IMR-90 (cell line): ENCODE data around the gene FAM131B. TPM values are rescaled to one million over a fixed set of nuclear protein-coding genes. Genes with fewer than 3 reads are reported as not detected.

Experiments
- ATAC-seq: fragments of 200-7000 bp; cut with Tn5 transposase; 2 replicates; pipeline ENCODE4 v1.9.1; 2020; ENCODE audit warnings: low read depth, mild to moderate bottlenecking, moderate library complexity
- BruUV-seq: library from RNA; stranded (reverse); fragments of 400-500 nt; replicated peaks from 2 replicates; lab custom pipeline; 2021; lab: Mats Ljungman, UMichigan
- CTCF ChIA-PET: fragments of 300-600 bp; formaldehyde crosslinking; extraction: SDS; loops from one replicate; lab custom pipeline; 2021; ENCODE audit warnings: antibody characterized with exemption; lab: Yijun Ruan, JAX
- POLR2A ChIA-PET: fragments of 300-600 bp; sonication (Branson Sonifier 250); formaldehyde crosslinking; loops from one replicate; lab custom pipeline; 2022; ENCODE audit warnings: antibody characterized with exemption; ENCODE audit not compliant: unreplicated experiment; lab: Charles Lee
- DNase-seq: peaks from one replicate; pipeline ENCODE4 v3.0.0; 2013
- H2AFZ ChIP-seq: replicated peaks from 2 replicates; pipeline ENCODE3; 2013; ENCODE audit warnings: low read length, mild to moderate bottlenecking; ENCODE audit not compliant: poor library complexity
- H2AK5ac ChIP-seq: 2 replicates; pipeline ENCODE4 v1.6.1; 2013; ENCODE audit warnings: low read depth, low read length, inconsistent platforms
- H2AK9ac ChIP-seq: replicated peaks from 2 replicates; pipeline ENCODE3; 2013; ENCODE audit warnings: mild to moderate bottlenecking, low read depth, low read length, moderate library complexity; ENCODE audit not compliant: poor library complexity
- H2BK120ac ChIP-seq: 2 replicates; pipeline ENCODE4 v1.6.1; 2013; ENCODE audit warnings: low read depth, low read length, inconsistent platforms
- H2BK15ac ChIP-seq: 3 replicates; pipeline ENCODE4 v1.6.1; 2013; ENCODE audit warnings: low read depth, low read length, inconsistent platforms
- H2BK20ac ChIP-seq: 2 replicates; pipeline ENCODE4 v1.6.1; 2013; ENCODE audit warnings: low read depth, mild to moderate bottlenecking, inconsistent platforms, low read length, moderate library complexity
- H2BK5ac ChIP-seq: 2 replicates; pipeline ENCODE4 v1.6.1; 2013; ENCODE audit warnings: mild to moderate bottlenecking, low read depth, low read length, inconsistent platforms; ENCODE audit not compliant: poor library complexity, severe bottlenecking
- H3K14ac ChIP-seq: replicated peaks from 2 replicates; pipeline ENCODE4 v1.6.1; 2013; ENCODE audit warnings: low read depth, low read length, inconsistent platforms
- H3K18ac ChIP-seq: 2 replicates; pipeline ENCODE4 v1.6.1; 2013; ENCODE audit warnings: low read depth, low read length, control low read depth
- H3K23ac ChIP-seq: 2 replicates; pipeline ENCODE4 v1.6.1; 2013; ENCODE audit warnings: low read depth, low read length, inconsistent platforms
- H3K27ac ChIP-seq: 2 replicates; pipeline ENCODE4 v1.5.1; 2013; ENCODE audit warnings: mild to moderate bottlenecking, control low read depth, low read length; ENCODE audit not compliant: insufficient read depth
- H3K27me3 ChIP-seq: 2 replicates; pipeline ENCODE4 v1.6.1; 2013; ENCODE audit warnings: low read length; ENCODE audit not compliant: control insufficient read depth, insufficient read depth
- H3K36me3 ChIP-seq: 2 replicates; pipeline ENCODE4 v1.6.1; 2013; ENCODE audit warnings: low read length, mixed read lengths; ENCODE audit not compliant: control insufficient read depth, insufficient read depth
- H3K4ac ChIP-seq: 2 replicates; pipeline ENCODE4 v1.6.1; 2013; ENCODE audit warnings: low read depth, low read length, inconsistent platforms
- H3K4me1 ChIP-seq: 2 replicates; pipeline ENCODE4 v1.6.1; 2013; ENCODE audit warnings: low read length, mixed read lengths; ENCODE audit not compliant: control insufficient read depth, insufficient read depth
- H3K4me2 ChIP-seq: 2 replicates; pipeline ENCODE4 v1.6.1; 2013; ENCODE audit warnings: low read depth, mild to moderate bottlenecking, control low read depth, low read length, moderate library complexity
- H3K4me3 ChIP-seq: 2 replicates; pipeline ENCODE4 v1.5.1; 2013; ENCODE audit warnings: low read depth, mild to moderate bottlenecking, control low read depth, low read length, moderate library complexity; ENCODE audit not compliant: insufficient read depth
- H3K56ac ChIP-seq: 2 replicates; pipeline ENCODE4 v1.6.1; 2013; ENCODE audit warnings: low read length, inconsistent platforms; ENCODE audit not compliant: insufficient read depth; ENCODE audit errors: extremely low read depth
- H3K79me1 ChIP-seq, 2 experiments: 2 replicates each; pipeline ENCODE4 v1.6.1; 2013; ENCODE audit warnings: low read length in 2 of 2, inconsistent platforms in 1 of 2, low read depth in 1 of 2
- H3K9ac ChIP-seq: 2 replicates; pipeline ENCODE4 v1.6.1; 2013; ENCODE audit warnings: low read depth, low read length, control low read depth
- H3K9me1 ChIP-seq: 2 replicates; pipeline ENCODE4 v1.6.1; 2013; ENCODE audit warnings: low read length, inconsistent platforms; ENCODE audit not compliant: insufficient read depth
- H3K9me3 ChIP-seq: 2 replicates; pipeline ENCODE4 v1.6.1; 2013; ENCODE audit warnings: low read length; ENCODE audit not compliant: control insufficient read depth, insufficient read depth
- H4K20me1 ChIP-seq: 2 replicates; pipeline ENCODE4 v1.6.1; 2013; ENCODE audit warnings: low read length, inconsistent platforms; ENCODE audit not compliant: insufficient read depth
- H4K5ac ChIP-seq: 2 replicates; pipeline ENCODE4 v1.6.1; 2013; ENCODE audit warnings: mild to moderate bottlenecking, low read depth, low read length, control low read depth
- H4K8ac ChIP-seq, 2 experiments: 2 replicates each; pipeline ENCODE4 v1.6.1; 2013; ENCODE audit warnings: low read depth in 2 of 2, low read length in 2 of 2, control low read depth in 1 of 2, inconsistent platforms in 1 of 2
- H4K91ac ChIP-seq: 2 replicates; pipeline ENCODE4 v1.6.1; 2013; ENCODE audit warnings: low read depth, low read length, inconsistent platforms; ENCODE audit not compliant: insufficient read depth
- FOS ChIP-seq: fragments of 150-350 bp; IDR thresholded peaks from 2 replicates; pipeline ENCODE4 v1.6.1; 2016; ENCODE audit warnings: low read depth, low read length
- POLR2A ChIP-seq: IDR thresholded peaks from 2 replicates; pipeline ENCODE4 v1.6.1; 2012; ENCODE audit warnings: mild to moderate bottlenecking, low read depth, low read length
- RAD21 ChIP-seq: IDR thresholded peaks from 2 replicates; pipeline ENCODE4 v1.6.1; 2012; ENCODE audit warnings: low read length, improper control_type of control experiment
- RCOR1 ChIP-seq: IDR thresholded peaks from 2 replicates; pipeline ENCODE4 v1.6.1; 2012; ENCODE audit warnings: mild to moderate bottlenecking, low read length, improper control_type of control experiment; ENCODE audit not compliant: insufficient replicate concordance
- SMC3 ChIP-seq: fragments of 150-350 bp; IDR thresholded peaks from 2 replicates; pipeline ENCODE4 v1.6.1; 2016; ENCODE audit warnings: low read depth, mild to moderate bottlenecking, antibody characterized with exemption, low read length, moderate library complexity
- WGBS, 2 experiments: methylation state at CpG; one replicate each; pipeline versions ENCODE4 v1.1.5 to v1.1.7; 2013; ENCODE audit warnings: missing lambda C conversion rate in 2 of 2; ENCODE audit not compliant: insufficient read length in 1 of 2; ENCODE audit errors: extremely low coverage in 2 of 2; 5-methylcytosine and 5-hydroxymethylcytosine counted together
- dilution Hi-C: fragments of 300-500 bp; cut with HindIII; formaldehyde crosslinking; loops from one replicate; pipeline ENCODE4 v1.14.3; 2018; ENCODE audit warnings: low sequenced_read_pairs; ENCODE audit not compliant: unreplicated experiment
- in situ Hi-C: fragments of 300-500 bp; cut with MboI; formaldehyde crosslinking; loops from 3 replicates; pipeline ENCODE4 v1.14.3; 2019; ENCODE audit warnings: low sequenced_read_pairs, inconsistent platforms, mixed read lengths
- intact Hi-C: fragments of 100-400 bp; cut with micrococcal nuclease; formaldehyde crosslinking; loops from 2 replicates; pipeline ENCODE4 v1.10.0; 2022
- polyA plus RNA-seq, 3 experiments: library from polyadenylated mRNA; depleted of rRNA; stranded (reverse); fragments of >200 nt; gene quantifications; 2 replicates each; pipeline ENCODE4 v1.2.3, GENCODE V29; 2012; ENCODE audit warnings: low replicate concordance in 1 of 3
- total RNA-seq: library from RNA; depleted of rRNA; stranded (reverse); fragments of >200 nt; gene quantifications from 2 replicates; pipeline ENCODE4 v1.2.3, GENCODE V29; 2012
- TF ChIP-seq, protein P1 (sequence below): fragments of 150-350 bp; IDR thresholded peaks from 2 replicates; pipeline ENCODE4 v1.6.1; 2016; ENCODE audit warnings: low read depth, mild to moderate bottlenecking, low read length, moderate library complexity, borderline replicate concordance
- TF ChIP-seq, protein P2 (sequence below): fragments of 150-350 bp; IDR thresholded peaks from 2 replicates; pipeline ENCODE4 v1.6.1; 2017; ENCODE audit warnings: mild to moderate bottlenecking, antibody characterized with exemption, low read length, low read depth

The FAM131B gene
- total and polyA plus RNA-seq, 2 of the 4 experiments (the other 2 are of a cell fraction) = 3.4 to 4.3 TPM

DNA sequence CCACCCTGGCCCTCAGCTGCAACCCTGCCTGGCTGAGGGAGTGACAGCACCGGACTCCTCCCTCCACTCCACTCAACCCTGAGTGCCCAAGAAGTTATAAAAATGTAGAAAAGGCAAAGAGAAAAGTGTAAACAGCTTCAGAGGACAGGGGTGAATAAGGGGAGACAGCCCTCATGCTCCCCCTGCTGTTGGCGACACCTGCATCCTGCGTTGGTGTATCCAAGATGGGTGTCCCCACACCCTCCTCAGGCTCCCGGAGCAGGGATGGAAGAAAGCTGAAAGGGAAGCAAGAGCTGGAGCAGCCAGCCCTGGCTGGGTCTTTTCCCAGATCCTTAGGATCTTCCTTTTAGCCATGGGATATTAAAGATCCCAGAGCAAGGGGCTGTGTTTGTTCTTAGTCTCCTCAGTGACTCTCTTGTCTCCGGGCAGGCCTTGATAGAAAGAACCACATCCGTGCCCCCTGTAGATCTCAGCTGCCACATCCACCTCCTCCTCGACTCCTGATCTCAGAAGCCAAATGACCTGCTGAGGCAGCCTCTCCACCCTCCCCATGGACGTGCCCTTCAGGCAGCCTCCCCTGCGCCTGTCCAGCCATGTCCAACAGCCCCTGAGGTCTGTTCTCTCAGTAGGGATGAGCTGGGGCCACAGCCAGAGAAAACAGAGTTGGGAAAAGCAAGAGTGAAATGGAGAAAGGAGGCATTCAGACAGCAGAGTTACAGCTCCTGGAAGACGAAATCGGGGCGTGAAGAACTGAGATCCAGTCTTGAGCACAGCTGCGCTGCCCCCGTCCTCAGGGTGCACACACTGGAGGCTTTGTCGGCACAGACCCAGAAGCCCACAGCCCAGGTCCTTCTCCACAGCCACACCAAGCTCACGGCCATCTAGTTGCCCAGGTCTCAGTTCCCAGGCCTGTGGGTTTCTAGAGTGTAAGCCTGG lies 6.8 kb downstream of the FAM131B start:
- Histone ChIP-seq H4K20me1 (no peaks in the 10 kb centered on the region), H4K8ac (no peak overlapping the region), H3K79me1 (no peaks in the 10 kb centered on the region), H3K4me3 (no peak overlapping the region), H3K9ac (no peak overlapping the region), H4K91ac (no peak overlapping the region), H3K18ac (no peak overlapping the region), H3K23ac (no peak overlapping the region), H2AK5ac (no peak overlapping the region), H3K4me2 (no peak overlapping the region), H2AK9ac (no peak overlapping the region), H3K9me1 (no peaks in the 10 kb centered on the region; the same call in 1 of the 2 replicates), H3K27ac (no peak overlapping the region), H3K14ac (no peak overlapping the region), H3K9me3 (no peaks in the 10 kb centered on the region), H2AFZ (no peak overlapping the region), H3K56ac (no peak overlapping the region), H2BK5ac (no peak overlapping the region), H3K4ac (no peak overlapping the region), H2BK20ac (no peak overlapping the region), H3K36me3 (peaks cover 2% of the 10 kb centered on the region; the same call in 1 of the 2 replicates), H3K27me3 (peaks cover 18% of the 10 kb centered on the region), H2BK15ac (no peak overlapping the region), H4K5ac (no peak overlapping the region), H2BK120ac (no peak overlapping the region), H3K4me1 (no peaks in the 10 kb centered on the region)
- DNase-seq = no peak
- WGBS, 2 experiments = 81% methylated on average over 4 of the region's 16 CpGs; no CpG with 5 or more reads in 1 of the 2 experiments
- in situ Hi-C loops = no loop called here
- no peak for ATAC-seq
- ChIA-PET CTCF (no interaction called here), POLR2A (no interaction called here)
- TF ChIP-seq, protein P1, sequence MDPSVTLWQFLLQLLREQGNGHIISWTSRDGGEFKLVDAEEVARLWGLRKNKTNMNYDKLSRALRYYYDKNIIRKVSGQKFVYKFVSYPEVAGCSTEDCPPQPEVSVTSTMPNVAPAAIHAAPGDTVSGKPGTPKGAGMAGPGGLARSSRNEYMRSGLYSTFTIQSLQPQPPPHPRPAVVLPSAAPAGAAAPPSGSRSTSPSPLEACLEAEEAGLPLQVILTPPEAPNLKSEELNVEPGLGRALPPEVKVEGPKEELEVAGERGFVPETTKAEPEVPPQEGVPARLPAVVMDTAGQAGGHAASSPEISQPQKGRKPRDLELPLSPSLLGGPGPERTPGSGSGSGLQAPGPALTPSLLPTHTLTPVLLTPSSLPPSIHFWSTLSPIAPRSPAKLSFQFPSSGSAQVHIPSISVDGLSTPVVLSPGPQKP = no peak
- TF ChIP-seq RCOR1 (no peak), SMC3 (no peak), POLR2A (no peak), RAD21 (no peak), FOS (no peak)
- TF ChIP-seq, protein P2, sequence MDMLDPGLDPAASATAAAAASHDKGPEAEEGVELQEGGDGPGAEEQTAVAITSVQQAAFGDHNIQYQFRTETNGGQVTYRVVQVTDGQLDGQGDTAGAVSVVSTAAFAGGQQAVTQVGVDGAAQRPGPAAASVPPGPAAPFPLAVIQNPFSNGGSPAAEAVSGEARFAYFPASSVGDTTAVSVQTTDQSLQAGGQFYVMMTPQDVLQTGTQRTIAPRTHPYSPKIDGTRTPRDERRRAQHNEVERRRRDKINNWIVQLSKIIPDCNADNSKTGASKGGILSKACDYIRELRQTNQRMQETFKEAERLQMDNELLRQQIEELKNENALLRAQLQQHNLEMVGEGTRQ = no peak
- intact Hi-C loops = no loop called here
- no TSS peak for BruUV-seq
- dilution Hi-C loops = no loop called here
